PC-9 (cell line): ENCODE measurements around the gene SSNA1.

Experiments used
- EZH2 ChIP-seq: fragments of 200-600 bp; sonication (generic); IDR thresholded peaks from 2 replicates; pipeline ENCODE4 v1.8.0; 2017; ENCODE audit warnings: antibody characterized with exemption, low read depth
- TF ChIP-seq, protein P1 (sequence below): fragments of 200-600 bp; sonication (generic); conservative IDR thresholded peaks from 2 replicates; pipeline ENCODE4 v1.6.1; 2017; ENCODE audit warnings: mixed run types, antibody characterized with exemption, mild to moderate bottlenecking, moderate library complexity

DNA sequence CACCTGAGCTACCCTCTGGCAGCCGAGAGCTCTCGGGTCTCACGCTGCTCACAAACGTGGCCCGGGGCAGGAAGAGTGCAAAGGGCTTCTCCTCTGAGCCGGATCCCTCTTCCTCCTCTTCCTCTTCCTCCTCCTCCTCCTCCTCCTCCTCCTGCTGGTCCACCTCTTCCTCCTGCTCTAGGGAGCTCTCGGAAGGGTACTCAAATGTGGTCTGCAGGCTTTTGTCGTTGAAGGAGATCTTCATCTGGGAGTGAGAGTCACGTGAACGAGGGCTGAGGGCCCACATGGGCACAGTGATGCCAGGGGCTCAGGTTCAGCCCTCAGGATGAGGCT lies 3.9 kb downstream of the SSNA1 start:
- TF ChIP-seq, protein P1, sequence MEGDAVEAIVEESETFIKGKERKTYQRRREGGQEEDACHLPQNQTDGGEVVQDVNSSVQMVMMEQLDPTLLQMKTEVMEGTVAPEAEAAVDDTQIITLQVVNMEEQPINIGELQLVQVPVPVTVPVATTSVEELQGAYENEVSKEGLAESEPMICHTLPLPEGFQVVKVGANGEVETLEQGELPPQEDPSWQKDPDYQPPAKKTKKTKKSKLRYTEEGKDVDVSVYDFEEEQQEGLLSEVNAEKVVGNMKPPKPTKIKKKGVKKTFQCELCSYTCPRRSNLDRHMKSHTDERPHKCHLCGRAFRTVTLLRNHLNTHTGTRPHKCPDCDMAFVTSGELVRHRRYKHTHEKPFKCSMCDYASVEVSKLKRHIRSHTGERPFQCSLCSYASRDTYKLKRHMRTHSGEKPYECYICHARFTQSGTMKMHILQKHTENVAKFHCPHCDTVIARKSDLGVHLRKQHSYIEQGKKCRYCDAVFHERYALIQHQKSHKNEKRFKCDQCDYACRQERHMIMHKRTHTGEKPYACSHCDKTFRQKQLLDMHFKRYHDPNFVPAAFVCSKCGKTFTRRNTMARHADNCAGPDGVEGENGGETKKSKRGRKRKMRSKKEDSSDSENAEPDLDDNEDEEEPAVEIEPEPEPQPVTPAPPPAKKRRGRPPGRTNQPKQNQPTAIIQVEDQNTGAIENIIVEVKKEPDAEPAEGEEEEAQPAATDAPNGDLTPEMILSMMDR: no peak
- no peak for TF ChIP-seq EZH2
